IMR-90 (cell line): ENCODE data around the gene MPND. TPM values are rescaled to one million over a fixed set of nuclear protein-coding genes. Genes with fewer than 3 reads are reported as not detected.

ENCODE experiments used
- ATAC-seq: fragments of 200-7000 bp; cut with Tn5 transposase; 2 replicates; pipeline ENCODE4 v1.9.1; 2020; ENCODE audit warnings: low read depth, mild to moderate bottlenecking, moderate library complexity
- BruUV-seq: library from RNA; stranded (reverse); fragments of 400-500 nt; replicated peaks from 2 replicates; lab custom pipeline; 2021; lab: Mats Ljungman, UMichigan
- CTCF ChIA-PET: fragments of 300-600 bp; formaldehyde crosslinking; extraction: SDS; loops from one replicate; lab custom pipeline; 2021; ENCODE audit warnings: antibody characterized with exemption; lab: Yijun Ruan, JAX
- POLR2A ChIA-PET: fragments of 300-600 bp; sonication (Branson Sonifier 250); formaldehyde crosslinking; loops from one replicate; lab custom pipeline; 2022; ENCODE audit warnings: antibody characterized with exemption; ENCODE audit not compliant: unreplicated experiment; lab: Charles Lee
- DNase-seq: peaks from one replicate; pipeline ENCODE4 v3.0.0; 2013
- H2AFZ ChIP-seq: replicated peaks from 2 replicates; pipeline ENCODE3; 2013; ENCODE audit warnings: low read length, mild to moderate bottlenecking; ENCODE audit not compliant: poor library complexity
- H2AK5ac ChIP-seq: 2 replicates; pipeline ENCODE4 v1.6.1; 2013; ENCODE audit warnings: low read depth, low read length, inconsistent platforms
- H2AK9ac ChIP-seq: replicated peaks from 2 replicates; pipeline ENCODE3; 2013; ENCODE audit warnings: mild to moderate bottlenecking, low read depth, low read length, moderate library complexity; ENCODE audit not compliant: poor library complexity
- H2BK120ac ChIP-seq: 2 replicates; pipeline ENCODE4 v1.6.1; 2013; ENCODE audit warnings: low read depth, low read length, inconsistent platforms
- H2BK15ac ChIP-seq: 3 replicates; pipeline ENCODE4 v1.6.1; 2013; ENCODE audit warnings: low read depth, low read length, inconsistent platforms
- H2BK20ac ChIP-seq: 2 replicates; pipeline ENCODE4 v1.6.1; 2013; ENCODE audit warnings: low read depth, mild to moderate bottlenecking, inconsistent platforms, low read length, moderate library complexity
- H2BK5ac ChIP-seq: 2 replicates; pipeline ENCODE4 v1.6.1; 2013; ENCODE audit warnings: mild to moderate bottlenecking, low read depth, low read length, inconsistent platforms; ENCODE audit not compliant: poor library complexity, severe bottlenecking
- H3K14ac ChIP-seq: replicated peaks from 2 replicates; pipeline ENCODE4 v1.6.1; 2013; ENCODE audit warnings: low read depth, low read length, inconsistent platforms
- H3K18ac ChIP-seq: 2 replicates; pipeline ENCODE4 v1.6.1; 2013; ENCODE audit warnings: low read depth, low read length, control low read depth
- H3K23ac ChIP-seq: 2 replicates; pipeline ENCODE4 v1.6.1; 2013; ENCODE audit warnings: low read depth, low read length, inconsistent platforms
- H3K27ac ChIP-seq: 2 replicates; pipeline ENCODE4 v1.5.1; 2013; ENCODE audit warnings: mild to moderate bottlenecking, control low read depth, low read length; ENCODE audit not compliant: insufficient read depth
- H3K27me3 ChIP-seq: 2 replicates; pipeline ENCODE4 v1.6.1; 2013; ENCODE audit warnings: low read length; ENCODE audit not compliant: control insufficient read depth, insufficient read depth
- H3K36me3 ChIP-seq: 2 replicates; pipeline ENCODE4 v1.6.1; 2013; ENCODE audit warnings: low read length, mixed read lengths; ENCODE audit not compliant: control insufficient read depth, insufficient read depth
- H3K4ac ChIP-seq: 2 replicates; pipeline ENCODE4 v1.6.1; 2013; ENCODE audit warnings: low read depth, low read length, inconsistent platforms
- H3K4me1 ChIP-seq: 2 replicates; pipeline ENCODE4 v1.6.1; 2013; ENCODE audit warnings: low read length, mixed read lengths; ENCODE audit not compliant: control insufficient read depth, insufficient read depth
- H3K4me2 ChIP-seq: 2 replicates; pipeline ENCODE4 v1.6.1; 2013; ENCODE audit warnings: low read depth, mild to moderate bottlenecking, control low read depth, low read length, moderate library complexity
- H3K4me3 ChIP-seq: 2 replicates; pipeline ENCODE4 v1.5.1; 2013; ENCODE audit warnings: low read depth, mild to moderate bottlenecking, control low read depth, low read length, moderate library complexity; ENCODE audit not compliant: insufficient read depth
- H3K56ac ChIP-seq: 2 replicates; pipeline ENCODE4 v1.6.1; 2013; ENCODE audit warnings: low read length, inconsistent platforms; ENCODE audit not compliant: insufficient read depth; ENCODE audit errors: extremely low read depth
- H3K79me1 ChIP-seq, 2 experiments: 2 replicates each; pipeline ENCODE4 v1.6.1; 2013; ENCODE audit warnings: low read length in 2 of 2, inconsistent platforms in 1 of 2, low read depth in 1 of 2
- H3K9ac ChIP-seq: 2 replicates; pipeline ENCODE4 v1.6.1; 2013; ENCODE audit warnings: low read depth, low read length, control low read depth
- H3K9me1 ChIP-seq: 2 replicates; pipeline ENCODE4 v1.6.1; 2013; ENCODE audit warnings: low read length, inconsistent platforms; ENCODE audit not compliant: insufficient read depth
- H3K9me3 ChIP-seq: 2 replicates; pipeline ENCODE4 v1.6.1; 2013; ENCODE audit warnings: low read length; ENCODE audit not compliant: control insufficient read depth, insufficient read depth
- H4K20me1 ChIP-seq: 2 replicates; pipeline ENCODE4 v1.6.1; 2013; ENCODE audit warnings: low read length, inconsistent platforms; ENCODE audit not compliant: insufficient read depth
- H4K5ac ChIP-seq: 2 replicates; pipeline ENCODE4 v1.6.1; 2013; ENCODE audit warnings: mild to moderate bottlenecking, low read depth, low read length, control low read depth
- H4K8ac ChIP-seq, 2 experiments: 2 replicates each; pipeline ENCODE4 v1.6.1; 2013; ENCODE audit warnings: low read depth in 2 of 2, low read length in 2 of 2, control low read depth in 1 of 2, inconsistent platforms in 1 of 2
- H4K91ac ChIP-seq: 2 replicates; pipeline ENCODE4 v1.6.1; 2013; ENCODE audit warnings: low read depth, low read length, inconsistent platforms; ENCODE audit not compliant: insufficient read depth
- CHD1 ChIP-seq: IDR thresholded peaks from 2 replicates; pipeline ENCODE4 v1.6.1; 2012; ENCODE audit warnings: low read depth, low read length, improper control_type of control experiment
- POLR2A ChIP-seq: IDR thresholded peaks from 2 replicates; pipeline ENCODE4 v1.6.1; 2012; ENCODE audit warnings: mild to moderate bottlenecking, low read depth, low read length
- WGBS, 2 experiments: methylation state at CpG; one replicate each; pipeline versions ENCODE4 v1.1.5 to v1.1.7; 2013; ENCODE audit warnings: missing lambda C conversion rate in 2 of 2; ENCODE audit not compliant: insufficient read length in 1 of 2; ENCODE audit errors: extremely low coverage in 2 of 2; 5-methylcytosine and 5-hydroxymethylcytosine counted together
- dilution Hi-C: fragments of 300-500 bp; cut with HindIII; formaldehyde crosslinking; loops from one replicate; pipeline ENCODE4 v1.14.3; 2018; ENCODE audit warnings: low sequenced_read_pairs; ENCODE audit not compliant: unreplicated experiment
- in situ Hi-C: fragments of 300-500 bp; cut with MboI; formaldehyde crosslinking; loops from 3 replicates; pipeline ENCODE4 v1.14.3; 2019; ENCODE audit warnings: low sequenced_read_pairs, inconsistent platforms, mixed read lengths
- intact Hi-C: fragments of 100-400 bp; cut with micrococcal nuclease; formaldehyde crosslinking; loops from 2 replicates; pipeline ENCODE4 v1.10.0; 2022
- polyA plus RNA-seq, 3 experiments: library from polyadenylated mRNA; depleted of rRNA; stranded (reverse); fragments of >200 nt; gene quantifications; 2 replicates each; pipeline ENCODE4 v1.2.3, GENCODE V29; 2012; ENCODE audit warnings: low replicate concordance in 1 of 3
- total RNA-seq: library from RNA; depleted of rRNA; stranded (reverse); fragments of >200 nt; gene quantifications from 2 replicates; pipeline ENCODE4 v1.2.3, GENCODE V29; 2012

Gene MPND
- total and polyA plus RNA-seq, 2 of the 4 experiments (the other 2 are of a cell fraction) = 2.3 to 8.1 TPM

GRCh38 chr19:4354282-4354681 lies 10.9 kb downstream of the MPND start:
- H3K14ac ChIP-seq = no peak overlapping the region
- no peak overlapping the region for H4K5ac ChIP-seq
- H4K8ac ChIP-seq = no peak overlapping the region
- H3K9me1 ChIP-seq = no peaks in the 10 kb centered on the region
- no peak overlapping the region for H3K9ac ChIP-seq
- H2AK9ac ChIP-seq = no peak overlapping the region
- peaks cover 12% of the 10 kb centered on the region for H3K36me3 ChIP-seq
- no peaks in the 10 kb centered on the region for H3K27me3 ChIP-seq
- ATAC-seq = no peak
- no peak overlapping the region for H3K23ac ChIP-seq
- no peaks in the 10 kb centered on the region for H3K9me3 ChIP-seq
- BruUV-seq = no TSS peak
- H3K79me1 ChIP-seq = peaks cover 0 to 4% of the 10 kb centered on the region in 2 experiments; a peak in 1 of 4 replicates
- no peak overlapping the region for H4K91ac ChIP-seq
- H4K20me1 ChIP-seq = peaks cover 3% of the 10 kb centered on the region
- intact Hi-C loops = no loop called here
- no peak overlapping the region for H2BK5ac ChIP-seq
- no peak overlapping the region for H3K56ac ChIP-seq
- TF ChIP-seq POLR2A = no peak
- no peak for TF ChIP-seq CHD1
- no peak overlapping the region for H3K18ac ChIP-seq
- H2AFZ ChIP-seq = no peak overlapping the region
- dilution Hi-C loops = no loop called here
- no peak overlapping the region for H2BK20ac ChIP-seq
- no peak overlapping the region for H3K4me3 ChIP-seq
- no peak overlapping the region for H3K4ac ChIP-seq
- DNase-seq = no peak
- POLR2A ChIA-PET = interaction anchor here (0.6 kb wide), 1 partner anchor 12 kb away, joined by 3 read pairs; no protein-coding TSS in a partner anchor
- no peak overlapping the region for H2AK5ac ChIP-seq
- WGBS, 2 experiments = 81% methylated on average over 8 of the region's 12 CpGs; no CpG with 5 or more reads in 1 of the 2 experiments
- no peak overlapping the region for H3K27ac ChIP-seq
- CTCF ChIA-PET = no interaction called here
- no peak overlapping the region for H2BK120ac ChIP-seq
- no peaks in the 10 kb centered on the region for H3K4me1 ChIP-seq
- no peak overlapping the region for H3K4me2 ChIP-seq
- in situ Hi-C loops = loop anchor here (5.0 kb wide), 1 partner anchor 87 kb away; no protein-coding TSS in a partner anchor
- no peak overlapping the region for H2BK15ac ChIP-seq
